Hindlimb muscle (tissue), 1 donor: ENCODE measurements around the gene PHLDA1. TPM values are rescaled to one million over a fixed set of nuclear protein-coding genes. Genes with fewer than 3 reads are reported as not detected.
"Not testable (repeated sequence)": the region's sequence is repeated elsewhere in the genome, so short reads cannot be mapped to it uniquely, and the experiment has no call there.

Experiments used
- DNase-seq: peaks from one replicate; pipeline ENCODE4 v3.0.0-alpha.2; 2013
- polyA plus RNA-seq: library from polyadenylated mRNA; unstranded; fragments of 120-200 nt; gene quantifications from one replicate; pipeline ENCODE4 v1.2.1, GENCODE V29; 2013; ENCODE audit not compliant: insufficient read length

PHLDA1 gene
- polyA plus RNA-seq, 1 donor: 20.3 TPM

GRCh38 chr12:76018111-76018510 is 13.5 kb downstream of the PHLDA1 start:
- no peak for DNase-seq

- no peak for DNase-seq
Measured at GRCh38 chr12:76014007-76014406, 17.6 kb downstream of the PHLDA1 start.

DNA sequence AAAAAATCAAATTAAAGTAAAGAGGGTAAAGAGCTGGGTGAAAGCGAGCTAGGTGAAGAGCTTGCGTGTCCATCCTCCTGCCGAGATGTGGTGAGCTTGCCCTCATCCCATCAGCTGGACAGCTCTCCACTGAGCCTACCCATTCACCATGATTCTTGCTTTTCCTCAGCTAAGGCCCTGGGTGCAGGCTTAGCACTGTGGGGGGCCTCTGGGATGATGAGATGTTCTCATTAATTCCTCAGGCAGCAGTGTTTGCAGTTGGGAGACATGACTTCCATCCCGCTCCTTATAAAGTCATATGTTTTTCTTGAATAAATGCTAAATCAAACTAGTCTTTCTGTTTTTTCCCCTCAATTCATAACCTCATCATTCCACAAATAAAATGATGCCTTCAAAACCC is 18.0 kb downstream of the PHLDA1 start:
- DNase-seq: no peak

DNA sequence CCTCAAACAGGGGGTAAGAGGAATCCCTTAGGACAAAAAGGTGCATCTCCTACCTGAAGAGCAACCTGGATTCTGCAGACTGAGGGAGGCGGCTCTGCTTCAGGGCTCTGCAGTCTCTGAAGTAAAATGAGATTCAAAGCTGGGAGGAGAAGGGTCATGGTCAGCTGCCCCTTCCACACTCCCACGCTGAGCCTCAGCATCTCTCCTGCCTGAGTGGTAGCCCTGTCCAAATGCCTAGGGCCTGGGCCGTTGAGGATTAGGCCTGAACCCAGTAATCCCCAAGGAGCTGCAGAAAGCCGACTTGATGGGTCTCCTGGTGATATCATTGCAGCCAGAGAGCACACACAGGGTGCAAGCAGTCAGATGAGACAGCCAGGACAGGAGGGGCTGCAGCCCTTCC is 18.9 kb downstream of the PHLDA1 start:
- DNase-seq: no peak

DNA sequence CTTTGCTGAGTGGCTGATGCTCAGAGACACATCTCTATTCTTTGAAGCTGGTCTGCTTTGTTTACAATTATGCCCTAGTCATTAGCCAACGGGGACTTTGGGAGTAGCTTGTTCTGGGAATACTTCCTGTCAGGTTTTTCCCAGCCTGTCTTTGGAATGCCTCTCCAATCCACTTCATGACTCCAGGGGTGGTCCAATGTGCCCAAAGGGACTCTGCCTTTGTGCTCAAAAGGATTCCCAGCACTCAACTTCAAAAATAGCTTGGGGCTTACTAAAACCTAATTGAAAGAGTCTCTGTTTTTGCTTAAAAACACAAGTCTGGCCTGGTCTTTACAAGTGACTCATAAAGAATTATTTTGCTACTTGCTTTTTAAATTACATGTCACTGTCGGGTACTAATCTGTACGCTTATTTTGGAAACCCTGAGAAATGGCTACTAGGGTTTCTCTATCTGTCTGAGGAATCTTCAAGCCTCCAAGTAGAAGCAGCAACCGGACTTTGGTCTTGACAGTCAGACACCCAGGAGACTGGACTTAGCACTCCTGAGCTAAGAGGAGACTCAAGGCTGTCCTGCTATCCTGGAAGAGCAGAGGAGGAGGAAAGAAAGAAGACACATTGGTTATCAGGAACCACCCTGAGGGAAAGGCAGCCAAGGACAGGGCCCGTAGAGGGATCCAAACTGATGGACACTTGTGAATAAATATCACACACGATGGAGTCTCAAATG is 20.7 kb downstream of the PHLDA1 start:
- DNase-seq: no peak

- no peak for DNase-seq
Measured at GRCh38 chr12:76008428-76008827, 23.1 kb downstream of the PHLDA1 start.

DNA sequence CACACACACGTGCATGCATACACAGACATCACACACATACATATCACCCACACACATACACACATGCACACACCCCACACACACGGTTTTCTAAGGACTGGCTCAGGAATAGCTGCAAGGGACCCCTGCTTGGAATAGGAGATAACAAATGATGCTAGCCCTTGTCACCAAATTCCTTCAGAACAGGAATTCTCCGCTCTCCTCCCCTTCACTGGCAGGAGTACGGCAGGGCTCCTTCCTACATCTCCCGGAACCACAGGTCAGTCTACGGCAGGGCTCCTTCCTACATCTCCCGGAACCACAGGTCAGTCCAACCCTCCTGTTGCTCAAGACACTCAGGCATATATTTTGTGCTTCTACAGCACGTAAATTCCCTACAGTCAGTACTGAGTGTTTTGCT is 23.9 kb downstream of the PHLDA1 start:
- DNase-seq: no peak

DNA sequence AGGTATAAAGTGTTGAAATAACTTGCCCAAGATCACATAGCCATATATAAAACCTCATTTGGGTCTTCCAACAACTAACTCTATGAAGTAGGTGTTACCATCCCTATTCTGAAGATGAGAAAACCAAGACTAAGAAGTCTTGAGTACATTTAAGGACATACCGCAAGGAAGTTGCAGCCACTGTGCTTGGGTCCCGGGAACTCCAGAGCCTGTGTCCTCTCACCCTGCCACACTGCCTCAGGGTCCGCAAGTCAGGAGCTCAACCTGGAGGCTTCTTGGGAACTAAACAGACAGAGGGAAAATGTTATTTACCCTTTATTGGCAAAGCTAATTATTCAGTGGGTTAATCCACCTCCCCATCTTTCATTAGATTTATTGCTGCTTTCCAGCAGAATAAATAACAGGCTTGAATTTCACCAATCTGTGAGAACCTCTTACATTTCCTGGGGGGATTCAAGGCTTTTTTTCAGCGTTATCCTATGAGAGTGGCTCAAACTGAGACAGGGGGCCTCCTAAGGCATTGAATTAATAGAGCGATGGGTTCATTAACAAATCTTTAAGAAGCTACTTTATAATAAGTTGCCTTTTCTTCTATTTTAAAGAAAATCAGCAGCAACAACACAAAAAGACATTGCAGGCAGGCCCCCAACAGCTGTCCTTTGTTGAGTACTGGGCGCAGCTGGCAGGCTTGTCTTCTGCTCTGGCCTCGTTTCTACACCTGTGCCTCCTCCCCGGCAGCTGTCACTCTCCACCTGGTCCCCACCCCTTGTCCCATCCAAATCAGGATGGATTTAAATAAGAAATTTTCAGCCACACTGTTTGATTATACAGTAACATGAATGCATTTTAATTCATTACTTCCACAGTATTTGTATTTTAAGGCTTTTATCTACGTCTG is 25.3 kb downstream of the PHLDA1 start:
- DNase-seq: no peak

DNA sequence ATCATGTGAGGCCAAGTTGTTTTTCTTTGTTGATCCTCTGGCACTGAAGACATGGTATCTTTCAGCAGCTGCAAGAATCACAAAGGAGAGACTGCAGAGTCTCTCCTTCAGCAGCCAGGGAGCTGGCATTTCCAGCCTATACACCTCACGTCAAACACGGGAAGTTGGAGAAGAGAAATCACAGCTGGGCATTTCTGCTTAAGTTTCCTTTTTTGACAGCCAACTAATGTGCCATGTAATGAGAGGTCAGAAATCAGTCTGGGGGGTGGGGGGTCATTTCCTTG is 28.3 kb downstream of the PHLDA1 start:
- DNase-seq: no peak

DNA sequence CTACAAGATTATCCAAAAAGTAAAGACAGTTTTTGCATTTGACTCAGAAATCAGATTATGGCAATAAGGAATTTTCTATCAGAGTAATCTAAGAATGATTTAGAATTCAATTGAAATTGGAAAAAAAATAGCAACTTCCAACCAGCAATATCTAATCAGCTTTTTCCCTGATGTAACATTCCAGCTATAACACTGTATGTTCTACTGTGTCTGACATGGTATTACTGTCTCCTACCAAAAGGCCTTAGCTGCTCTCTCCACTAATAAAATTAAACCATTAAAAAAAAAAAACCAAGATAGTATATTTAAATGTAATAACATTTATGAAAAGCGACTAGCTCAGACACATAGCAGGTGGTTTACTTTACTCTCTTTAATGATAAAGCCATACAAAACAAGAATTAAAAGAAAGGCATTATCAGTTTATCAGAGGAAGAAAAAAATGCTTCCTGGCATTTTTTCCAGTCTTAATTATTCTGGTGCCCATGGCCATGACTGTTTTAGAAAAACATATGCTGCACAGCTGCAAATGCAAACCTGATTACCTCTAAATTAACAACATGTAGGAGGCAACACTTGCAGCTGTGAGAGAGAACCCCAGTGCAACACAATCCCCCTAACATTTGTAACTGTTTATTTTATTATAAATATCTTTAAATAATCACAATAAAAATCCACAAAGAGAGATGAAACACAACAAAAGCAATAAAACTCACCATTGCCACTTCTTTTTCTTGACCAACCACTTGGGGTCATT is 28.8 kb downstream of the PHLDA1 start:
- no peak for DNase-seq

DNA sequence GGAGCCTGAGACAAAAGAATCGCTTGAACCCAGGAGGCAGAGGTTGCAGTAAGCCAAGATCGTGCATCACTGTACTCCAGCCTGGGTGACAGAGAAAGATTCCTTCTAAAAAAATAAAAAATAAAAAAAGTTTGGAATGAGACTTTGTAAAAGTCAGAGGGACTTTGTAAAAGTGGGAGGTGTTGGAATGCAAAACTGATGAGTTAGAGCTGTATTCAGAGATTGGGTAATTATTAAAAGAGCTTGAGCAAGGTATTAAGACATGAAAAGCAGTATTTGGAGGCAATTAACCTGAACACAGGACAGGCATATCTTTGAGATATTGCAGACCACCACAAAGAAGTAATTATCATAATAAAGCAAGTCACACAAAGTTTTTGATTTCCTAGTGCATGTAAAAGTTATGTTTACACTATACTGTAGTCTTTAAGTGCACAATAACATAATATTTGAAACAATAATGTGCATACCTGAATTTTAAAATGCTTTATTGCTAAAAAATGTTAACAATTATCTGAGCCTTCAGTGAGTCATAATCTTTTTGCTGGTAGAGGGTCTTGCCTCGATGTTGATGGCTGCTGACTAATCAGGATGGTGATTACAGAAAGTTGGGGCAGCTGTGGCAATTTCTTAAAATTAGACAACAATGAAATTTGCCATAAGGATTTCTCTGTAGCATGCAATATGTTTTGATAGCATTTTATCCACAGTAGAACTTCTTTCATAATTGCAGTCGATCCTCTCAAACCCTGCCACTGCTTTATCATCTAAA is 33.1 kb downstream of the PHLDA1 start:
- no peak for DNase-seq

GRCh38 chr12:75997658-75998057 is 33.9 kb downstream of the PHLDA1 start:
- no peak for DNase-seq

DNA sequence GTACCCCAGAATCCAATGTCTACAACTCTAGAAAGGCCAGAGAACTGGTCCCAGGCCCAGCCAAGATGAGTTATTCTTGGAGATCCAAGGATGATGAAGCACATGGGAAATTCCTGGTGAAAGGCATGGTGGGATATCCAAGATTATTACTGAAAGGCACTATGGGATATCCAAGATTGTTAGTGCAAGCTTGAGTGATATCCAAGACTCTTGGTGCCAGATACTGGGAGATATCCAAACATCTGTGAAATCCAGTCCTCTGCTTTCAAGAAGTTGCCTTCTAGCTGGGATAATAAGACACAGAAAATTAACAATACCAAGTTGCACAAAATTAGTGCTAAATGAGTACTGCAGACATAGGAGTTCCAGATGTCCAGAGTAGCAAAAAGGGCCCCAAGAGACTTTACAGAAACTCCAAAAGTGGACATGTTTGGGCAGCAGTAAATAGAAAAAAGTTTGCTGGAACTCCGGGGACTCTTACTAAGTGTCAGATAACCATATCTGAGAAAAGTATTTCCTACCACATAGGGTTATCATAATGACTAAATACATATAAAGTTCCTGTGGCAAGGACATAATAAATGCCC is 34.6 kb downstream of the PHLDA1 start:
- DNase-seq: peak; percentile 40

DNA sequence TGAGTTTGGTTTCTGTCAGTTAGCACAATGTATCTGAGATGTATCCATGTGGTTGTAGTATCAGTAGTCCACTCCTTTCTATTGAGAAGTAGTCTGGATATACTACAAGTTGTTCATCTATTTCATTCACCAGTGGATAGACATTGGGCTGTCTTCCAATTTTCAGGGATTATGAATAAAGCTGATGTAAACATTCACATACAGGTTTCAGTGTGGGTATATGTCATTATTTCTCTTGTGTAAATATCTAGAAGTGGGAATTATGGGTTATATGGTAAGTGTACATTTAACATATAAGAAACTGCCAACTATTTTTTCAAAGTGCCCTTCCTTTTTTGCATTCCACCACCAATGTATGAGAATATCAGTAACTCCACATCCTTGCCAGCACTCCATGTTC is 35.9 kb downstream of the PHLDA1 start:
- no peak for DNase-seq

DNA sequence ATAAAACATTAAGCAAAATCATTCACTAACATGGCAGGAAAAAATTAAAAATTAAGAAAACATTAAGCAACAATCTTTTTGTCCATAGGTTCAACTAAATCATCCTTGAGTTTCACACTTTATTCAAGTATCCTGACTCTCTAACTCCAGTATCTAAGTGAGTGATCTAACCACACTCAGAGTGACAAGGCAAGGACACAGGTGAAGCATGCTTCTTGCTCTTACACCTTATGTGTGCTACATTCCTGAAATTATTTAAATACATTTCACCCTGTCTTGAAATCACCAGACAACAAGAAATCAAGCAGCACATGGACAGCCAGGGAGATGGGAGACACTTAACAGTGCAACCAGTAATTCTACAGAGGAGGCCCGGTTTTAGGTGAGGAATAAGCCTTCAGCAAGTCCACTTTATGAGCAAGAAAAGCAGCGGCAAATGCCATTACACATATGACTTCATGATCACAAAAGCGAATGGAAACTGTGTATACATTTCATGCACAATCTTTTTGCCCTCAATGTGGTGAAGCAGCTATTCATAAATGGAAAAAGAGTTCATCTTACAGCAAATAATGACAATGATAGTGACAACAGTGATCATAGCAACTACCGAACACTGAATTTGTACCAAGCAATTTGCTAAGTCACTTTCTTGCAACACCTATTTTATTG is 37.4 kb downstream of the PHLDA1 start:
- no peak for DNase-seq

GRCh38 chr12:75991753-75992152 is 39.8 kb downstream of the PHLDA1 start:
- DNase-seq: no peak

DNA sequence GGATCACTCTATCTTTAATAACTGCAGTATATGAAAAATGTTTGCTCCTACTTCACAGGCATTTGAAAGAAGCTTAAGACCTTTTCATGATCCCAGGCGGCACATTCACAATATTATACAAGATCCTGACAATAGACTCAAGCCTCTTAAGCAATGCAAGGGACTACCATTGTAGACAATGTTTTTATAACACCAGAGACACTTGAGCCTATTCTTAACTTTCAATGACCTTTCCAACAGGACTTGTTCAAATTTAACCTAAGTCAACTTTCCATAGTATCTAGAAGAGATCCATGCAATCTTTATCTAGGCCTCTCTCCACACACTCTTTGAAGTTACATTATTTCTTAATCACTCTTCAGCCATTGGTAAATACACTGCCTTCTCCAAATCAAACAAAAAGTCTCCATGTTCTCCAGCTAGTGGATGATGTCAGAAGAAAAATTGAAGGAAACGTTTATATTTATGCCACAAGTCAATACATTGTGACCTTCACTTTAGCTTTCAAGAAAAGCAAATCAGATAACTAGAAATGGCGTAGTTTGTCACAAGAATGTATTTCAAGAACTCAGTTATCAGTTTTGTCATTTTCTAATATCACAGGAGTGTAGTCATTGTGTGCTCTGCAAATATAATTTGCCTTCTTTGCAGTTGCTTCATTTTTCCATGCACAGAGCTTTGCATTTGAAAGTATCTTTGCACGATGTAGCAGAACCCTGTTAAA is 41.2 kb downstream of the PHLDA1 start:
- no peak for DNase-seq

- not testable (repeated sequence) for DNase-seq
Measured at GRCh38 chr12:75987709-75988108, 43.9 kb downstream of the PHLDA1 start.

DNA sequence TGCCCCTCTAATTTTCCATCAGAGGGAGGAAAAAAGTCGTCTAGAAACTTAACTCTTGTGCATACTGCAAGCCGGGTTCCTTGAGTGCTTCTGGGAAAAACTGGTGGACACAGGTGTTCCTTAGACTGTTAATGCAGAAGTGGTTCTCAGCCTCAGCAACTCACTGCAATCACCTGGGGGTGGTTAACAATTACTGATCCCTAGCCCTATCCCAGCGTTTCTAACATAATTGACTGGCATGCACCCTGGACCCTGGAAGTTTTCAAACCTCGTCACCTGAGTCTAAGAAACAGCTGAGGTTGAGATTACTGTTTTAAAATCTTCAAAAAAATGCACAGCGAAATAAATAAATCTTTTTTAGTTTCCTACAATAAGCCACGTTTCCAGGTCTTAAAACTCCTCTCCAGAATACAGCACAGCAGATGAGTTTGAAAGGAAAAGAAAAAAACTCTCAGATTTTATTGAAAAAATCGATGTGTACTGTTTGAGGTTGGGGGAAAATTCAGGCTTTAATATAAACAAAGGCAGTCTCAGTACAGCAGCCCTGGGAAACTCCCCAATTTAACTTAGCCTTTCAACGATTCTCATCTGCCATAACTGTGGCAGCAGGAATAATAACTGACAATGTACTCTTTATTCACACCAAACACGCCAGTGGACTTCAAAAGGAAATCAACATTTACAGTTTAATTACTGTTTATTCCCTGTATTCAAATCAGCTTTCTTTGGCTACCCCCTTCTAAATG is 45.4 kb downstream of the PHLDA1 start:
- DNase-seq: no peak

DNA sequence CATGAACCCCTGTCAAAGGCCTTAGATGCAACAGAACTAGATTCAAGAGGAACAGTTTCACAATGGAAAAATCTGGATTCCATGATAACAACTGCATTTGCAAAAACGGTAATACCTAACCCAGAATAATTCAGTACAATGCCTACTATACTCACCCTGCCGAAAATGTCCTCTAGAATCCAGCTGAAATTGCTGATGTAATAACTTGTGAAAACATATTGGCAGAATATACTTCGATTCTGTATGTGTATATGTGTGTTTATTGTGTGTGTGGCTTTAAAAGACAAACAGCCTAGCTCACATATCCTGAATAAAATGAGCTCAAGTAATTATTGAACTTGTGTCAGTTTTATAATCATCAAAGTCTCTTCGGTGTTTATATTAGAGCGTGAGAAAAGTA is 46.0 kb downstream of the PHLDA1 start:
- no peak for DNase-seq
